HG02678 (cell line): ENCODE measurements around the gene FRK.
"Not testable (repeated sequence)": the region's sequence is repeated elsewhere in the genome, so short reads cannot be mapped to it uniquely, and the experiment has no call there.

Experiments
- ATAC-seq: cut with Tn5 transposase; IDR thresholded peaks from one replicate; pipeline ENCODE4 v1.9.1; 2021; ENCODE audit warnings: mild to moderate bottlenecking, moderate library complexity; ENCODE audit not compliant: unreplicated experiment

The FRK gene

GRCh38 chr6:115948751-115949150, 111.9 kb downstream of the FRK start:
- ATAC-seq: no peak

- no peak for ATAC-seq
These were observed 112.6 kb downstream of the FRK start for GRCh38 chr6:115947966-115948541.

GRCh38 chr6:115945812-115946211, 114.9 kb downstream of the FRK start:
- ATAC-seq: no peak

- ATAC-seq: no peak
These were observed 115.4 kb downstream of the FRK start for GRCh38 chr6:115945306-115945705.

GRCh38 chr6:115944829-115945228, 115.9 kb downstream of the FRK start:
- ATAC-seq: not testable (repeated sequence)

- not testable (repeated sequence) for ATAC-seq
These were observed 123.2 kb downstream of the FRK start for GRCh38 chr6:115937502-115937901.

- no peak for ATAC-seq
These were observed 125.3 kb downstream of the FRK start for GRCh38 chr6:115935361-115935760.

GRCh38 chr6:115934829-115935228, 125.9 kb downstream of the FRK start:
- ATAC-seq: no peak

- ATAC-seq: no peak
These were observed 126.5 kb downstream of the FRK start for GRCh38 chr6:115934145-115934544.

GRCh38 chr6:115932481-115932880, 128.2 kb downstream of the FRK start:
- no peak for ATAC-seq

- ATAC-seq: not testable (repeated sequence)
These were observed 132.7 kb downstream of the FRK start for GRCh38 chr6:115928000-115928399.

- no peak for ATAC-seq
These were observed 137.7 kb downstream of the FRK start for GRCh38 chr6:115922971-115923370.

- no peak for ATAC-seq
These were observed 146.6 kb downstream of the FRK start for GRCh38 chr6:115914098-115914497.

GRCh38 chr6:115909923-115910546, 150.7 kb downstream of the FRK start:
- ATAC-seq: no peak

GRCh38 chr6:115908906-115909559, 151.7 kb downstream of the FRK start:
- ATAC-seq: no peak

- ATAC-seq: no peak
These were observed 155.2 kb downstream of the FRK start for GRCh38 chr6:115905471-115905870.

- no peak for ATAC-seq
These were observed 158.3 kb downstream of the FRK start for GRCh38 chr6:115902436-115902835.

GRCh38 chr6:115901896-115902295, 158.8 kb downstream of the FRK start:
- no peak for ATAC-seq

- ATAC-seq: no peak
These were observed 160.9 kb downstream of the FRK start for GRCh38 chr6:115899730-115900282.

- no peak for ATAC-seq
These were observed 162.4 kb downstream of the FRK start for GRCh38 chr6:115898246-115898645.

- peak; percentile 41 for ATAC-seq
These were observed 164.1 kb downstream of the FRK start for GRCh38 chr6:115896538-115897129.
